ENCODE measurements around the gene DSG2.

DSG2 gene

DNA sequence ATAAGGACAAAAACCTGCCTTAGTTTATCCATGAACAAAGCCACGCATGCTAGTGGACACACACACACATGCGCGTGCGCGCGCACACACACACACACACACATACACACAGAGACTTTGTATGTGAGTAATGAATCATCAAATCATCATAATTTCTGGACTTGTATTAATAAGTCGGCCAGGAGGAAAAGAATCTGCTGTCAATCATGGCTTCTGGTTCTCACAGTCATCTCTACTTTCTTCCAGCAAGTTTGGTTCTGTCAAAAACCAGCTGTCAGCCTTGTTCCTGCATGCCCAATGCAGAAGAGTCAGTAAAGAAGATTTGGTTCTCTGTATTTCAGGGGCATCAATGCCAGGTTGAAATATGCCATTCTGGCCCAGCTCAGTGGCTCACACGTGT, 92.6 kb downstream of the DSG2 start:
- H3K27ac ChIP-seq: no peak overlapping the region
- TF ChIP-seq, protein P1, sequence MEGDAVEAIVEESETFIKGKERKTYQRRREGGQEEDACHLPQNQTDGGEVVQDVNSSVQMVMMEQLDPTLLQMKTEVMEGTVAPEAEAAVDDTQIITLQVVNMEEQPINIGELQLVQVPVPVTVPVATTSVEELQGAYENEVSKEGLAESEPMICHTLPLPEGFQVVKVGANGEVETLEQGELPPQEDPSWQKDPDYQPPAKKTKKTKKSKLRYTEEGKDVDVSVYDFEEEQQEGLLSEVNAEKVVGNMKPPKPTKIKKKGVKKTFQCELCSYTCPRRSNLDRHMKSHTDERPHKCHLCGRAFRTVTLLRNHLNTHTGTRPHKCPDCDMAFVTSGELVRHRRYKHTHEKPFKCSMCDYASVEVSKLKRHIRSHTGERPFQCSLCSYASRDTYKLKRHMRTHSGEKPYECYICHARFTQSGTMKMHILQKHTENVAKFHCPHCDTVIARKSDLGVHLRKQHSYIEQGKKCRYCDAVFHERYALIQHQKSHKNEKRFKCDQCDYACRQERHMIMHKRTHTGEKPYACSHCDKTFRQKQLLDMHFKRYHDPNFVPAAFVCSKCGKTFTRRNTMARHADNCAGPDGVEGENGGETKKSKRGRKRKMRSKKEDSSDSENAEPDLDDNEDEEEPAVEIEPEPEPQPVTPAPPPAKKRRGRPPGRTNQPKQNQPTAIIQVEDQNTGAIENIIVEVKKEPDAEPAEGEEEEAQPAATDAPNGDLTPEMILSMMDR (IDR thresholded peaks at IDR 0.05): no peak
- TF ChIP-seq ZFX (IDR thresholded peaks at IDR 0.05; ENCODE audit: borderline replicate concordance): no peak

DNA sequence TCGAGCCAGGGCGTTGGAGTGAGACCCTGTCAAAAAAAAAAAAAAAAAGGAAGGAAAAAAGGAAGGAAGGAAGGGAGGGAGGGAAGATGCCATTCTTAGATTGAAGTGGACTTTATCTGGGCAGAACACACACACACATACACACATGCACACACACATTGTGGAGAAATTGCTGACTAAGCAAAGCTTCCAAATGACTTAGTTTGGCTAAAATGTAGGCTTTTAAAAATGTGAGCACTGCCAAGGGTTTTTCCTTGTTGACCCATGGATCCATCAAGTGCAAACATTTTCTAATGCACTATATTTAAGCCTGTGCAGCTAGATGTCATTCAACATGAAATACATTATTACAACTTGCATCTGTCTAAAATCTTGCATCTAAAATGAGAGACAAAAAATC, 93.1 kb downstream of the DSG2 start:
- TF ChIP-seq, protein P1 (IDR thresholded peaks at IDR 0.05): no peak
- TF ChIP-seq ZFX (IDR thresholded peaks at IDR 0.05; ENCODE audit: borderline replicate concordance): no peak
- no peak overlapping the region for H3K27ac ChIP-seq

DNA sequence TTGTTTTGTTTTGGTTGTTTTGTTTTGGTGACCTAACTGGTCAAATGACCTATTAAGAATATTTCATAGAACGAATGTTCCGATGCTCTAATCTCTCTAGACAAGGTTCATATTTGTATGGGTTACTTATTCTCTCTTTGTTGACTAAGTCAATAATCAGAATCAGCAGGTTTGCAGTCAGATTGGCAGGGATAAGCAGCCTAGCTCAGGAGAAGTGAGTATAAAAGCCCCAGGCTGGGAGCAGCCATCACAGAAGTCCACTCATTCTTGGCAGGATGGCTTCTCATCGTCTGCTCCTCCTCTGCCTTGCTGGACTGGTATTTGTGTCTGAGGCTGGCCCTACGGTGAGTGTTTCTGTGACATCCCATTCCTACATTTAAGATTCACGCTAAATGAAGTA, 93.7 kb downstream of the DSG2 start, which contains the start of gene TTR:
TSS of gene TTR (plus strand) at position 250 of the 400 bp plus-strand sequence. CDS start at position 276, 26 bp downstream.
- TF ChIP-seq ZFX (IDR thresholded peaks at IDR 0.05; ENCODE audit: borderline replicate concordance): no peak
- TF ChIP-seq, protein P1 (IDR thresholded peaks at IDR 0.05): no peak

DNA sequence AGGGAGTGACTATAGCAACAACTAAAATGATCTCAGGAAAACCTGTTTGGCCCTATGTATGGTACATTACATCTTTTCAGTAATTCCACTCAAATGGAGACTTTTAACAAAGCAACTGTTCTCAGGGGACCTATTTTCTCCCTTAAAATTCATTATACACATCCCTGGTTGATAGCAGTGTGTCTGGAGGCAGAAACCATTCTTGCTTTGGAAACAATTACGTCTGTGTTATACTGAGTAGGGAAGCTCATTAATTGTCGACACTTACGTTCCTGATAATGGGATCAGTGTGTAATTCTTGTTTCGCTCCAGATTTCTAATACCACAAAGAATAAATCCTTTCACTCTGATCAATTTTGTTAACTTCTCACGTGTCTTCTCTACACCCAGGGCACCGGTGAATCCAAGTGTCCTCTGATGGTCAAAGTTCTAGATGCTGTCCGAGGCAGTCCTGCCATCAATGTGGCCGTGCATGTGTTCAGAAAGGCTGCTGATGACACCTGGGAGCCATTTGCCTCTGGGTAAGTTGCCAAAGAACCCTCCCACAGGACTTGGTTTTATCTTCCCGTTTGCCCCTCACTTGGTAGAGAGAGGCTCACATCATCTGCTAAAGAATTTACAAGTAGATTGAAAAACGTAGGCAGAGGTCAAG, 94.7 kb downstream of the DSG2 start:
- no peak overlapping the region for H3K27ac ChIP-seq

More for the DNA sequence above, 93.7 kb downstream of the DSG2 start, which contains the start of gene TTR:
- no peak within 1 kb of the TSS for H3K27ac ChIP-seq

DNA sequence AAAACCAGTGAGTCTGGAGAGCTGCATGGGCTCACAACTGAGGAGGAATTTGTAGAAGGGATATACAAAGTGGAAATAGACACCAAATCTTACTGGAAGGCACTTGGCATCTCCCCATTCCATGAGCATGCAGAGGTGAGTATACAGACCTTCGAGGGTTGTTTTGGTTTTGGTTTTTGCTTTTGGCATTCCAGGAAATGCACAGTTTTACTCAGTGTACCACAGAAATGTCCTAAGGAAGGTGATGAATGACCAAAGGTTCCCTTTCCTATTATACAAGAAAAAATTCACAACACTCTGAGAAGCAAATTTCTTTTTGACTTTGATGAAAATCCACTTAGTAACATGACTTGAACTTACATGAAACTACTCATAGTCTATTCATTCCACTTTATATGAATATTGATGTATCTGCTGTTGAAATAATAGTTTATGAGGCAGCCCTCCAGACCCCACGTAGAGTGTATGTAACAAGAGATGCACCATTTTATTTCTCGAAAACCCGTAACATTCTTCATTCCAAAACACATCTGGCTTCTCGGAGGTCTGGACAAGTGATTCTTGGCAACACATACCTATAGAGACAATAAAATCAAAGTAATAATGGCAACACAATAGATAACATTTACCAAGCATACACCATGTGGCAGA, 97.3 kb downstream of the DSG2 start:
- no peak overlapping the region for H3K27ac ChIP-seq
- TF ChIP-seq ZFX (IDR thresholded peaks at IDR 0.05; ENCODE audit: borderline replicate concordance): no peak

More for the DNA sequence above, 94.7 kb downstream of the DSG2 start:
- no peak for TF ChIP-seq ZFX (IDR thresholded peaks at IDR 0.05; ENCODE audit: borderline replicate concordance)
- TF ChIP-seq, protein P1 (IDR thresholded peaks at IDR 0.05): no peak

DNA sequence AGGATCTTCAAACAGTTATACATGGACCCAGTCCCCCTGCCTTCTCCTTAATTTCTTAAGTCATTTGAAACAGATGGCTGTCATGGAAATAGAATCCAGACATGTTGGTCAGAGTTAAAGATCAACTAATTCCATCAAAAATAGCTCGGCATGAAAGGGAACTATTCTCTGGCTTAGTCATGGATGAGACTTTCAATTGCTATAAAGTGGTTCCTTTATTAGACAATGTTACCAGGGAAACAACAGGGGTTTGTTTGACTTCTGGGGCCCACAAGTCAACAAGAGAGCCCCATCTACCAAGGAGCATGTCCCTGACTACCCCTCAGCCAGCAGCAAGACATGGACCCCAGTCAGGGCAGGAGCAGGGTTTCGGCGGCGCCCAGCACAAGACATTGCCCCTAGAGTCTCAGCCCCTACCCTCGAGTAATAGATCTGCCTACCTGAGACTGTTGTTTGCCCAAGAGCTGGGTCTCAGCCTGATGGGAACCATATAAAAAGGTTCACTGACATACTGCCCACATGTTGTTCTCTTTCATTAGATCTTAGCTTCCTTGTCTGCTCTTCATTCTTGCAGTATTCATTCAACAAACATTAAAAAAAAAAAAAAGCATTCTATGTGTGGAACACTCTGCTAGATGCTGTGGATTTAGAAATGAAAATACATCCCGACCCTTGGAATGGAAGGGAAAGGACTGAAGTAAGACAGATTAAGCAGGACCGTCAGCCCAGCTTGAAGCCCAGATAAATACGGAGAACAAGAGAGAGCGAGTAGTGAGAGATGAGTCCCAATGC, 98.3 kb downstream of the DSG2 start:
- H3K27ac ChIP-seq: no peak overlapping the region
- TF ChIP-seq, protein P1 (IDR thresholded peaks at IDR 0.05): no peak
- no peak for TF ChIP-seq ZFX (IDR thresholded peaks at IDR 0.05; ENCODE audit: borderline replicate concordance)

DNA sequence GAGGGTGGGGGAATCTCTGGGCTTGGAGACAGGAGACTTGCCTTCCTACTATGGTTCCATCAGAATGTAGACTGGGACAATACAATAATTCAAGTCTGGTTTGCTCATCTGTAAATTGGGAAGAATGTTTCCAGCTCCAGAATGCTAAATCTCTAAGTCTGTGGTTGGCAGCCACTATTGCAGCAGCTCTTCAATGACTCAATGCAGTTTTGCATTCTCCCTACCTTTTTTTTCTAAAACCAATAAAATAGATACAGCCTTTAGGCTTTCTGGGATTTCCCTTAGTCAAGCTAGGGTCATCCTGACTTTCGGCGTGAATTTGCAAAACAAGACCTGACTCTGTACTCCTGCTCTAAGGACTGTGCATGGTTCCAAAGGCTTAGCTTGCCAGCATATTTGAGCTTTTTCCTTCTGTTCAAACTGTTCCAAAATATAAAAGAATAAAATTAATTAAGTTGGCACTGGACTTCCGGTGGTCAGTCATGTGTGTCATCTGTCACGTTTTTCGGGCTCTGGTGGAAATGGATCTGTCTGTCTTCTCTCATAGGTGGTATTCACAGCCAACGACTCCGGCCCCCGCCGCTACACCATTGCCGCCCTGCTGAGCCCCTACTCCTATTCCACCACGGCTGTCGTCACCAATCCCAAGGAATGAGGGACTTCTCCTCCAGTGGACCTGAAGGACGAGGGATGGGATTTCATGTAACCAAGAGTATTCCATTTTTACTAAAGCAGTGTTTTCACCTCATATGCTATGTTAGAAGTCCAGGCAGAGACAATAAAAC, 100.2 kb downstream of the DSG2 start:
- no peak for TF ChIP-seq ZFX (IDR thresholded peaks at IDR 0.05; ENCODE audit: borderline replicate concordance)
- TF ChIP-seq, protein P1 (IDR thresholded peaks at IDR 0.05): no peak
- H3K27ac ChIP-seq: no peak overlapping the region

All from 22Rv1 (cell line).